GM18520 (cell line): Measurements from ENCODE around the gene LRIG1.

Source experiments
- ATAC-seq: cut with Tn5 transposase; IDR thresholded peaks from one replicate; pipeline ENCODE4 v1.9.1; 2021; ENCODE audit not compliant: unreplicated experiment

Gene LRIG1

DNA sequence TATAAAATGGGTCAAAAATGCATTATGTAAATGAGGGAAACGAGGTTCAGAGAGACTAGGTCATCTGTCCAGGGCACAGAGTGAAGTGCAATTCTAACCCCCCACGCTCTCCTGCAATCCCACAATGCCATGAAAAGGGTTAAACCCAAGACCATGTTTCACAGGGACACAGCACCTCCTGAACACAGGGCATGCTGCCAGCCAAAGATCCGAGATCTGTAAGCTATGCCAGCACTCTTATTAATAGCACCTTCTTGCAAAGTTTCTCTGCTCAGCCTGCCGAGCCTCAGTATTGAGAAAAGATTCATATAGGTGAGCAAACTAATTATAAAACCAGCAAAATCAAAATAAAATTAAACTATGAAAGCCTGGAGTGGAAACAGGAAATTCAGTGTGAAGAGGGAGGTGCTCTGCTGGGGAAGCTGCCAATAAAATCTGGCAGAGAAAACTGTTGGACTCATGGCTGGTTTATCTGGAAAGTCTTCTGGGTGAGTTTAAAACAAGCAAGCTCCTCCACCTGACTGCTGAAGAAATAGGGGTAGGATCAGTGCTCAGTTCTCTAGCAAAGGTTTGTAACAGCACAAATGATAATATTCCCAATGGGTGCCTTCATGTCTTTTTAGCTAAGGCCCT, 50.3 kb downstream of the LRIG1 start:
- no peak for ATAC-seq

DNA sequence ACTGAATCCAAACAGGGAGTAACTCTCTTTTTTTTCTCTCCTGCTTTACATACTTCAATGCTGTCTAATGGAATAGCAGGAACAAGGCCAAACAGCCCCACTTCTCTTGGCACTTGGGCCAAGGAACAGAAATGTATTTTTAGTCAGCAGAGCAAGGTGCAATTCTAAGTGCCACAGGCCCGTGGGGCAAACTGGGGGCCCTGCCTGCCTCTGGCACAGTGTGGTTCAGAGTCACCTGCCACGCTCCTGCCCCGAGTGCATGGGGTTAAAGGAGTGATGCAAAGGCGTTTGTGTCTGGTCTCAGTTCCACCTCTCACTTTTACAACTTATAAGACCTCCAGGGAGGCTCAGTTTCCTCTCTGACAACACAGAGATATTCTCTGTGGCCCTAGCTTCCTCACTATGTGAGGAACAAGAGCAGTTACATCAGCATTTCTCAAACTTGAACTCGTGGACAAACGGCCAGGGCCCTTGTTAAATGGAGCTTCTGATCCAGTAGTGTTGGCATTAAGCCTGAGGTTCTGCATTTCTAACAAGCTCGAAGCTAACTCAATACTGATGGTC, 51.3 kb downstream of the LRIG1 start:
- ATAC-seq: peak; percentile 56

DNA sequence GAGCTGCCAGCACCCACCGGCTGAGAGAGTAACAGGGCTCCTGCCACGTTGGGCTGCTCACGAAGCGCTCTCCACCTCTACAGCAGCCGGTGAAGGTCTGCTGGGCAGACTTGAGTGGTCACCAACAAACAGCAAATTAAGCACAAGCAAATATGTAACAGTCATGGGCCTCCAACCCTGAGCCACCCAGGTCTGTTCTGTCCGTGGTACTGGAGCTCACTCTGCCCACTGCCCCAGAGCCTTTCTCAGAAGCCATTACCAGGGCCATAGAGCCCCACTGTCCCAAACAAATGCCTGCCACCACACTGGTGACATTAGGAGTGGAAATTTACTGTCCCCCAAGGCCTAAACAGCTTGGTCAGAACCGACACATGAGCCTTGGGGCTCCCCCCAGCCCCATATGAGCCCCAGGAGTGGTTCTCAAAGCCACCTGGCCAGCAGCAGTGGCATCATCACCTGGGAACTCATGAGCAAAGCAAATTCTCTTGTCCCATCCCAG, 56.6 kb downstream of the LRIG1 start:
- ATAC-seq: no peak

DNA sequence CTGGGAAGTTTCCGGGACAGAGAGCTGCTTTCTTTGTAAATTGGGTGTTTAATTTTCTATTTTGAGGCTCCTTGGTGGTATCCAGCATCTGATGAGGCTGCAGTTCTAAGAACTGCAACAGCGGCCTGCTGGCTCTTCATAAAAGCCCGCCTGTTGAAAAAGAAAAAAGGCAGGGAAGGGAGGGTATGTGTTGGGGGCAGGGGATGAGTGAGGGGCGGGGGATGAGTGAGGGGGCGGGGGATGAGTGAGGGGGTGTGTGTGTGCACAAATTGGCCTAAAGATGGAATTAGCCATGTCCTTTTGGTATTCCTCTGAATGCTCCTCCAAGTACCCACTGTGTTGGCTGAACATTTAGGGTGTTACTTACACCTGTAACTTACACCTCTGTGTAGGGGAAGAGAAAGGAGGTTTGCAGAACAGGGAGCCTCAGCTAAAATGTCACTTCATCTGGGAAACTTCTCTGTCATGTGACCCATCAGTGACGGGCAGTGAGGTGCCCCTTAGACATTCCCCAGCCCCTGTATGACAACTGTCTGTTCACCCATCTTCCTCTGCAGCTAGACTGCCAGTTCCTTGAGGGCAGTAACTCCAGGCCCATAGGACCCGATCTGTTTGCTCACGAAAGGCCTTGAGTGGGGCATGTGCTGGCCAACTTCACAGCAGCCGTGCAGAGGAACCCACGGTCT, 57.6 kb downstream of the LRIG1 start:
- ATAC-seq: no peak

DNA sequence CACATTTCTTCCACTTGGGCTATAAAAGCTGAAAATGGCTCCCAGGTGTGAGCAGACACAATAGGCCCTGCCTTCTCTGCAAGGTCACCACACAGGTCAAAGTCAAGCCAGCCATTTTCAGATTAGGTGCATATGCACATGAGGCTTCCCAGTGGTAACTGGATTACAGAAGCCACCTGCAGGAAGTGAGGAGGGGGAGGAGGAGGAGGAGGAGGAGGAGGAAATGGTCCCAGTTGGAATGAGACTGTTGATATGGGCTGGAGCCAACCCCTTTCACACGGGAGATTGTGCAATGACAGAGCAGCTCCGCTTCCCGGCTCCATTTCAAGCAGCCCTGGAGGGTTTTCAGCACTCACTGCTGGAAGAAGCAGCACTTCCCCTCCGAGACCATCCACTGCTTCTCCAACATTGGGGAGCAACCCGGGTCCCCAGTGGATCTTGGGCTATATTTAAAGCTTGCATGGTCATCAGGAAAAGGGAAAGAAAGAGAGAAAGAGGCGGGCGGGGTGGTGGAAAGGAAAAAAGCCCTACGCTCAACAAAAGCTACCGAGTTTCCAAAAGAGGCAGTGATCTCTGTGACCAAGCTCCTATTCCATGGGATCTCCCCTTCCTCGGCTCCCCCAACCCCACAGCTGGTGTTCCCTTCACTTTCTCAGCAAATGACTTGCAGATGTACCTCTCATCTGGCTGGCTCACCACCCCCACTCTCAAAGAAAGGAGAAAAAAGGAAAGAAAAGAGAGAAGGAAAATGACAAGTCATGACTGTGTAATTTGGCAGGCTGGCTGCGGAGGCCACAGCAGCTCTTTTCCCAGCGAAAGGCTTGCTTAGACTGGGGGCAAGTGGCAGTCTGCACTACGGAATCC, 58.3 kb downstream of the LRIG1 start:
- no peak for ATAC-seq

DNA sequence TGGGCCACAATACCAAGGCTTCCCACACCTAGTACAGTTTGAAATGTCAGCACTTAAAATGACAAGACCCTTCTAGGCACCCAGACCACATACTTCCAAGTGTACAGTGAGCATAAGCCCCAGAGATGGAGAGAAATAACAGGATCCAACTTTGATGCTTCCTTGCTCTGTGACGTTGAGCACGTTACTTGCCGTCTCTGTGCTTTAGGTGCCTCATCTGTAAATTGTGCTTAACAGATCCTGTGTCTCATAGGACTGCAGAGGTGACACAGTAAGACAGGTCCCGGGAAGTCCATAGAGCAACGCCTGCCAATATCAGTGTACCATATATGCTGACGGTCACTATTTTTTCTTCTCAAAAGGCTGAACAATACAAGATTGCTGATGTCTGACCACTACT, 59.1 kb downstream of the LRIG1 start:
- no peak for ATAC-seq

DNA sequence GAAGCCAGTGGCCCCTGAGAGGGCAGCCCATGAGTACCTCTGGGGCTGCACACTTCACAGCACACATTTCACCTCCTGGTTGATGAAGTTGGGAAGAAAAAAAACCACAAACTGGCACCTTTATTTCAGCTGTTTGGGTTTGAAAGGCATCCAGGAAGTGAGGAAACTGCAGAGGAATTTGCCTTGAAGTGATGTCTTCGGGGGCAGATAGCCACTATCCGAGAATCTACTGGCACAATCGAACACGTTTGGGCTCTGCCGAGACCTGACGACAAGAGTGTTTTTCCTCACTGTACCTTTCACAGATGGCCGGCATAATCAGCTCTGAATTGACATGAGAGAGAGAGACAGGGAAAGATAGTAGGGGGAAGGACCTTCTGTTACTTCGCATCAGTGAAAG, 59.7 kb downstream of the LRIG1 start:
- ATAC-seq: no peak

DNA sequence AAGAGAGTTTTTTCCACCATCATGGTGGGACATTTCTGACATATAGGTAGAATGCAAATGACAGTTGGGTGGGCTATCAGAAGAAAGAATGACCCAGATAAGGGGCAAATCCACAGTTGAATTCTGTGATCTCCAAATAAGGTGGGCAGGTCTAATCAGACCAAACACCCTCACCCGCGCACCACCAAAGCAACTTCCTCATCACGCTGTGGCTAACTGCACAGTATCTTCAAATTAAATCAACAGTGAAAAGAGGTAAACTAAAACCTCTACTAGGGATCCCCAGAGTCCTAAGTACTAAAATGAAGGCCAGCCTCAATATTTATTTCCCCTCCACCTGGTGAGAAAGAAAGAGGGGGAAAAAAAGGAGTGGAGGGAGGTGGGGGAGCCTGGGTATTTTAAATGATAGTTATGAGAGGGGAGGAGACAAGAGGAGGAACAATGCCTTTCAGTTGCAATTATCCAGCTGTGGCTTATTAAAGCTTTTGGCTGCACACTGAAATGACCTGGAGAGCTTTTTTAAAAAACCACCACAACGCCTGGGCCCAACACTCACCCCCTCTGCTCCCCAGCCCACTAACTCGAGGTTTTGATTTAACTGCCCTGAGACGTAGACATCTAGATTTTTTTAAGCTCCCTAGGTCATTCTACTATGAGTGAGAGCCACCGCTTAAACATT, 61.0 kb downstream of the LRIG1 start:
- no peak for ATAC-seq

DNA sequence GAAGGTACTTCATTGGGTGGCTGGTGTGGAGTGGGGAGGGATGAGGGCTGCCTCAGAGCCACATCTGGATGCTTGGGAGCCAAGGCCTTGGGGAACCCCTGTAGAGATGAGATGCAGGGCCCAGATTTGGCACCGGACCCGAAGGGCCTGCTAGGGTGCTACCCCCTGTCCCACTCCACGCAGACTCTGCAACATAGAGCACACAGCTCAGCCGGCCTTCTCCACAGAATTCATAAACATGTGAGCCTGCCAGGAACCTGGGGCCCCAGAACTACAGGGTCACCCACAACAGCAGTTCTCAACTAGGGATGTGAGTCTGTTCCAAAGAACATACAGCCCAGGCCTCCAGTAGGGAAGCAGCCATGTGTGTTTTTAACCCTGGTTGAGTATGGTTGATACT, 62.8 kb downstream of the LRIG1 start:
- ATAC-seq: no peak

DNA sequence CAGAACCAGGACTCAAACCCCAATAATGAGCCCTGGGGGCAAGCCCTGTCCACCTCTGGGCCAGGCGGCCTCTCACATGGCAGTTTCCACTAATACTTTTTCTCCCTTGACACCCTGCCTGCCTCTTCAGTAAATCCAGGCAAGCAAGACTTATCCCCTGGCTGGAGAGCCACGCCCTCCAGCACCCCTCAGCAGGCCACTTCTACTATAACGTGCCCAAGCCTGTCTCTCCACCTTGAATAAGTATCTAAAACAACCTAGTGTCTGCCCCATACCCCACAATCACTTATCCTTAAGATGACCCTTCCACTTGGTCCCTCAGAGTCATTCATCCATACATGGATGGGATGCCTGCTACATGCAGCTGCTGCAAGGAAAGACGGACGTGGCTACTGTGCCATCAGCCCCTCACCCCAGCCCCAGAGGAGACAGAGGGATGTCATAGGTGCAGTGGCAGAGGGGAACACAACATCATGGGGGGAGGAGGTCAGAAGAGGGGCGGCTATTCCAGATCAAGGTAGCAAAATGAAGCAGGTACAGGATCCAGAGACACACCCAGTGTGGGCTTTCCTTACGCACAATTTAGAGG, 63.4 kb downstream of the LRIG1 start:
- ATAC-seq: no peak

DNA sequence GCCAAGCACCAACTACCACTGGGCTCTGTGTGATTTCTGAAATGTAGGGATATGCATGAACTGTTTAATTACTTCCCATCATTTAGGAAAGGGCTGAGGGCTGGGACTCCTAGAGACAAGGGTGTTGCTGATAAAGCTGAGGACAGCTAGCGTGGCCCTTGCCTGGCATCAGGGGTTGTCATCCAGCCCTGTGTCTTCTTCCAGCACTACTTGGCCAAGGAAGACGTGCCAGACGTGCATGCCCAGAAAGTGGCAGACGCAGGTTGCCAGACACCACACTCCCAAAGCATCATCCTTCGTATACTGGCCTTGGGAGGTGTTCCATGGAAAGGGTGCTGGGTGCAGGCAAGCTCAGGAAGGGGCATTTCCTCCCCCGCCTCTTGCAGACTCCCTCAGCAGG, 64.8 kb downstream of the LRIG1 start:
- no peak for ATAC-seq

DNA sequence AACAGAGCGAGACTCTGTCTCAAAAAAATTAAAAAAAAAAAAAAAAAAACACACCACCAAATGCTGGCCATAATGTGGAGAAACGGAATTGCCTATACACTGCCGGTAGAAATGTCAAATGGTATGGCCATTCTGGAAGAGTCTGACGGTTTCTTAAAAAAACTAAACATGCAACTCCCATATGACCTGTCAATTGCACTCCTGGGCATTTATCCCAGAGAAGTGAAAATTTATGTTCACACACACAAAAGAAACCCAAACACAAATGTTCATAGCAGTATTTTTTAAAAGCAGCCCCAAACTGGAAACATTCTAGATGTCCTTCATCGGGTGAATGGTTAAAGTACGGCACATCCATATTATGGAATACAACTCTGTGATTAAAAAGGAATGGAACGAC, 66.1 kb downstream of the LRIG1 start:
- ATAC-seq: no peak

DNA sequence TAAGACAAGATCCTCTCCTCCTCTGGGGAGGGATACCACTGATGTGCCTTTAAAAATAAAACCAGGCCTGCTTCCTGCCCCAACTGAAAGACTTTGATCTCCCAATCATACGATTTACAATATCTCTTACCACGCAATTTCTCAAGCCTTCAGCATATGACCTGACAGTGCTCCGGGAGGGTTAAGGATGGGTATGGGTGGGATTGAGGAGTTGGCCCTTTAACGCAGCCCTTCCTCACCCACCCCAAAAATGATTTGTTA, 67.4 kb downstream of the LRIG1 start:
- no peak for ATAC-seq

DNA sequence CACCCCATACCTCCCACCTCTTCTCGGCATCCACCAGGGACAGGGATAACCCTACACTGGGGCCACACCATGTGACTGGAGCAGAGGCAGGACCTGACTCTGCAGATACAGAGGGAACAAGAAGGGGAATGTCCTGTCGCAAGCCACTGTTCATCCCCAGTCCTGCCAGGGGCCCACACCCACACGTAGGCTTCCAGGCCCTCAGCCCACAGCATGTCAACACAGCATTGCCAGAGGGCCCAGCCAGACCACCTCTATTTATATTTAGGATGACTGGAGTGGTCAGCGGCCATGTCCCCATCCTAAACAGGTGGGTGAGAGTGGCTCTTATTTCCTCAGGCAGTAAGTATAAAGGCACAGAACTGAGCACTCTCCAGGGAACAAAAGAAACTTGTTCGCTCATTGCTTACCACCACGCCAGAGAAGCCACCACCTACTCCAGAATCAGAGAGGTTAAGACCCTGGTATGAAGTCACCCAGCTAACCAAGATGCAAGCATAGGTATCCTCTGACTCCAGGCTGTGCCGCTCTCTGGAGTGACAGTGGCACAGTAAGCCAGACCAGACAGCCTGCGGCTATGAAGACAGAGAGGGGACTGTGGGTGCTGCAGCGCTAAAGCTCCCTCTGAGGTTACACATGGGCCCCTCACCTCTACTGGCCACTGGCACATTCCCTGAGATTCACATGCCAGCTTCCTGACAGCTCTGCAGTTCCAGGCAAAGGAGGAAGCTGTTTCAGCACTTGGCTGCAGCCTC, 67.9 kb downstream of the LRIG1 start:
- ATAC-seq: no peak

DNA sequence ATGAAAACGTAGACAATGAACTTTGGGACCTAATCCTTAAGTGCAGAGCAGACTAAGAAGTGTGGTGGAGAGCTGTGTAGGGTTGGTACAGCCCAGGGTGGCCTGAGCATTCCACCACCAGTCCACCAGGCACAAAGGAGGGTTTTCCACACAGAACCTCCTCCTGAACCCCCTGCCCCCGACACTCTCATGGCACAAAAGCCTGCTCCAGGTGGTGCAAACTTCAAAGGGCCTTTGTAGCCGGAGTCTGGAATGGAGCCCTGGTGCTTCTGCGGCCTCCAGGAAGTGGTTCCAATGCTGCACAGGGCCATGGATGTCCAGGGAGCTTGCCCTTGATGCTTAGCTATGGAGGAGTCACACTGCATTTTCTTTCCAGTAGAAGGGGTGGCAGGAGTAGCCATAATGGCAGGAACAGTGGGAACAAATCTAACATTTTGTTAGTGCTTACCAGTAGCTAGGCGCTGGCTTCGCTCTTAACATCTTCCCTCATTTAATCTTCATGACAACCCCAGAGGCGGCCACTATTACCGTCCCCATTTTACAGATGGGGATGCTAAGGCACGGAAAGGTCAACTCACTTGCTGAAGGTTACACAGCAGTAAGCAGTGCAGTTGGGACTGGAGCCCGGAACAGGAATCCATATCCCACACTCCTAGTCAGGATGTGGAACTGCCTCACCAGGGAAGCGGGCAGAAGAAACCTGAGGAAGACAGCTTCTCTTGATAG, 68.6 kb downstream of the LRIG1 start:
- ATAC-seq: no peak

DNA sequence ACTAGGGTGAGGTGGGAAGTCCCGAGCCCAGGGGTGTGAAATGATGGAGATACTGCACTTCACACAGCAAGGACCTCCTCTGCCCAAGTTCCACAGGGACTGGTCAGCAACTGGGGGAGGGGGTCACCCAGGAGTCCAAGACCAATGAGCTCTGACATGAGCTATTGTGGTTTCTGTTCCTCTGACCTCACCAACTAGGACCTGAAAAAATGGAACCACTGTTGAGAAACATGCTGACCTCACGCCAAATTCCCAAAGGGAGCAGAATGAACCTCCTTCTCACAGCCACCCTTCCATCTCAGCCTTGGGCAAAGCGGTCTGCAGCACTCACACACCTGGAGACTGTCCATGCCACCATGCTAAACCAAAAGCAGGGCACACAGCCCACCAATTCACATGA, 69.3 kb downstream of the LRIG1 start:
- ATAC-seq: no peak

DNA sequence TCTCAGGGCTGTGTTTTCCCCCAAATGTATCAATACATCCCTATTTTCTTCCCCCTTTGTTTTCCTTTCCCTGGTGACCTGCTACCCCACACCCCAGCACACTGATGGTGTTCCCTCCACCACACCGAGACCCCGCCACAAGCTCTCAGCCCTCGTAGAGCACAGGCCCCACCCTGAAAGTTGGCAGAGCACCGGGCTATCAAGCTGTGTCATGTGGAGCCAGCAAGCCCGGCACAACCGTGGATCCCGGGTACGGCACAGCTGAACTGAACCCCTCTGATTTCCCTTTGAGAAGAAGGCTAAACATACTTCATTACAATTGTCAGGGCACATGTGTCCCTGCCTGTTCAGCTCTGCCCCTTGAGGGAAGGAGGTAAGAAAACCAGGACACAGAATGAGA, 69.9 kb downstream of the LRIG1 start:
- no peak for ATAC-seq

DNA sequence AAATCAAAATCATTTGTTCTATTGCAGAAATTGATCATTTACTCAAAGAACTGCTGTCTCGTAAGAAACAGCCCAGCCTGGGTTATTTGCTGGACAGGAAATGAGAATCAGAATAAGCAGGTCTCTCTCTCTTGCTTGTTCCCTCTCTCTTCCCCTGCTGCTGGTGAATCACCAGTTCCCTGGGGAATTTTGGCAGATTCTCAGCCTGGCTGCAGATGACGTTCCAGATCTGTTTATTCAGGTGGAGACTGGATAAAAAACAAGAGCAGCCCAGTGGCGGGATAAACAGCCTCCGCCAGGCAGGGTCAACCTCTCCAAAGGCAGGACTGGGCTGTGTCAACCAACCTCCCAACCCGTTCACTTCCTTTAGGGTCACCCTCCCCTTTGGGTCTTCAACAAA, 72.1 kb downstream of the LRIG1 start:
- ATAC-seq: no peak

DNA sequence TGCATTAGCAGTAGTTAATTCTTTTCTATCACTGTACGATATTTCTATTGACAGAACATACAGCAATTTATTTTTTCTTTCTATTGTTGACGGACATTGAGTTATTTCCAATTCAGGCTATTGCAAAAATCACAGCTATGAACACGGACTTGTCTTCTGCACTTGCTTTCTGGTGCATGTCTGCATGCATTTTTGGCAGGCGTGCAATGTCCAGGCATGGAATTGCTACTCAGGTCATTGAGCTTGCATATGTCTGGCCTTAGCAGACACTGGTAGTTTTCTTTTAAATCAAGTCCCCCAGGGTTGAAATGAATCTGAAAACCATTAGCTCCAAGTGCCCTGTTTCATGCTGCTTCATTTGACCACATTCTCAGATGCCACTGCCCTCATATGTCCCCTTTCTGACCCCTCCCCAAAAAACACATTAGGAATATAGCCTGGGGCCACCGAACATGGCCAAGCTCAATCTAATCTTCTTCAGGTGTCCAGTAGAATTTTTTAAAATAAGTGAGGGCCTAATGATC, 72.8 kb downstream of the LRIG1 start:
- ATAC-seq: no peak
